Measurements from ENCODE around the gene PMPCB. TPM values are rescaled to one million over a fixed set of nuclear protein-coding genes. Genes with fewer than 3 reads are reported as not detected.
A peak's percentile ranks its signal among the peaks of the same experiment; 100 is the strongest.

PMPCB gene
- total and polyA plus RNA-seq, 7 donors = 39.9 to 54.3 (median 47.4) TPM

DNA sequence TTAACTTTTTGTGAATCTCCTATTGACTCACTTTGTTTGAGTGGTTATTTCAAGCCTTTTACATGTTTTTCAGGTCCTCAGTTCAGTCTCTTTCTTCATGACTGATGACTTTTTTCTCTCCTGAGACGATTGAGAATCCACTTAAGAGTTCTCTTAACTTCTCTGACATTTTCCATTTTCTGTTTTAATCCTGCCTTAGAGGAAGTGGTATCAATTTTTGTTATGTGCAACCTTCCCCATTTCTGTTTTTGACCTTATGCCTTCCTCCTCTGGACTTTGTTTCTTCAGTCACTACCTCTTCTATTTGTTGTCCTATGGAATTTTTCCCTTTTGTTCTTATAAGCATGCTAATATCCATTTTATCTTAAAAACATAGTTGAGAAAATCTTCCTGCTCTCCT lies 52.6 kb downstream of the PMPCB start:
- 39 to 64% (median 43%) methylated on average over 1 of the region's 1 CpG for WGBS, 3 donors
- intact Hi-C loops (cut with DNase I) = loop anchor here in 1 of 2 donors (5.0 kb wide), 1 partner anchor 53 kb away; the partner anchor contains the start of gene PMPCB
- peak overlapping the region; percentile 86 for H3K4me3 ChIP-seq
- H3K4me1 ChIP-seq = peaks cover 55% of the 10 kb centered on the region
- no peak overlapping the region for H3K27ac ChIP-seq
- TF ChIP-seq CTCF (IDR thresholded peaks at IDR 0.05) = no peak
- no peaks in the 10 kb centered on the region for H3K27me3 ChIP-seq (ENCODE audit: insufficient read depth in 3 of 3, low read length in 2 of 3)
- H3K9me3 ChIP-seq = no peaks in the 10 kb centered on the region
- DNase-seq (no peak), ATAC-seq (no peak)
- H3K36me3 ChIP-seq (ENCODE audit: insufficient read depth in 1 of 2, low read depth in 1 of 2) = peaks cover 0 to 36% of the 10 kb centered on the region in 2 donors

Other genes starting within 250 kb of the PMPCB start
- gene FBXL13, start 222.6 kb upstream of the PMPCB start, total RNA-seq = under 1 TPM in 3 of 4 donors, not detected in 1; 0.42 to 0.52 (median 0.49) TPM
- under 1 TPM; 0.13 to 0.14 (median 0.14) TPM for gene FBXL13, start 222.6 kb upstream of the PMPCB start, polyA plus RNA-seq
- gene ARMC10, start 222.3 kb upstream of the PMPCB start, total RNA-seq = 10 to 100 TPM; 21.5 to 26.0 (median 24.1) TPM
- gene ARMC10, start 222.3 kb upstream of the PMPCB start, polyA plus RNA-seq = 10 to 100 TPM; 12.6 to 24.2 (median 23.9) TPM
- gene NAPEPLD, start 148.3 kb upstream of the PMPCB start, total RNA-seq = 1 to 10 TPM; 3.0 to 9.6 (median 6.1) TPM
- 1 to 10 TPM; 2.9 to 9.7 (median 5.5) TPM for gene NAPEPLD, start 148.3 kb upstream of the PMPCB start, polyA plus RNA-seq
- 10 to 100 TPM; 19.8 to 33.3 (median 32.7) TPM for gene DNAJC2, start 47.3 kb downstream of the PMPCB start, total RNA-seq
- gene DNAJC2, start 47.3 kb downstream of the PMPCB start, polyA plus RNA-seq = 100 to 1,000 TPM in 1 of 3 donors, 10 to 100 TPM in 2; 39.1 to 115 (median 78.4) TPM
- gene PSMC2, start 50.2 kb downstream of the PMPCB start, total RNA-seq = 100 to 1,000 TPM; 146 to 244 (median 208) TPM
- gene PSMC2, start 50.2 kb downstream of the PMPCB start, polyA plus RNA-seq = 100 to 1,000 TPM; 273 to 524 (median 297) TPM
- not detected for gene SLC26A5, start 148.8 kb downstream of the PMPCB start, total RNA-seq
- gene SLC26A5, start 148.8 kb downstream of the PMPCB start, polyA plus RNA-seq = not detected